Hematopoietic multipotent progenitor cell treated with erythropoietin and hydrocortisone succinate and interleukin-3 and kit ligand, for 6 days (in vitro differentiated cells): Measurements from ENCODE around the gene MYO15A.
A peak's percentile ranks its signal among the peaks of the same experiment; 100 is the strongest.

Source experiments
- DNase-seq: peaks from one replicate; pipeline ENCODE4 v3.0.0-alpha.2; 2015

Gene MYO15A

GRCh38 chr17:18108401-18109312, at the start of gene MYO15A:
Gene MYO15A (plus strand): TSS chr17:18108756. CDS start chr17:18118801, 10,045 bp downstream.
- no peak for DNase-seq

DNA sequence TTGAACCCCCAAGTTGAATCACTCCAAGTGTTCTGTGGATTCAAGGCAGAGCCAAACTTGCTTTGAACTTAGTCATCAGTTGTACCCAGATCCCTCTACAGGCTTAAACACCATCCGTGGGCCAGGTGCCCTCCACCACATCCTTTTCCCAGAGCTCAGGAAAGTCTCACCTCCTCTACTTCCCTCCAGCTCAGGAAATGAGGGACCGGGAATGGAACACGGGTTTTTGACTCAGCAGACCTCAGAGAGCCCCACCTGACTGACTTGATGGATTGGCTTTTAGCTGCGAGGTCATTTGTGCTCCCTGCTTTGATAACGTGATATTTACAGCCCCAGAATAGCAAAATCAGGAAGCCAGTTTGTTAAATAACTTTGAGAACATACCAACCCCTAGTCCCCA, 49.3 kb upstream of the MYO15A start:
- DNase-seq, result no peak

GRCh38 chr17:18064053-18064452, 44.5 kb upstream of the MYO15A start:
- DNase-seq, result no peak

DNA sequence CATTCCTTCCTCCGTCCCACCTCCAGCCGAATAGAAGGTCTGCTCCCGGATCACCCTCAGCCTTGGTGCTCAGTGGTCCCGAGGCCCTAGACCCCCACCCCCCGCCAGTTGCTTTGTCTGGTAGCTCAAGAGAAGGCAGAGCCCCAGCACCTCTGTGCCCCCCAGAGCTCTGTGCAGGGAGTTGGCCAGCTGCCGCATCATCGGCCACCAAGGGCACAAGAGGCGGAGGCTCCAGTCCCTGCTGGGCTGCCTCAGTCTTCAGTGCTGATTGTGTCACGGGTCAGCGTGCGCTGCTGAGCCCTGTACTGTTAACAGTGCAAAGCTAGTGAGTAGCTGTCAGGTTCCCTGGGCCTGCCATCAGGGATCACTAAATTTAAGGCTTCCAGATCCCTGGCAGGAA, 43.0 kb upstream of the MYO15A start:
- no peak for DNase-seq

DNA sequence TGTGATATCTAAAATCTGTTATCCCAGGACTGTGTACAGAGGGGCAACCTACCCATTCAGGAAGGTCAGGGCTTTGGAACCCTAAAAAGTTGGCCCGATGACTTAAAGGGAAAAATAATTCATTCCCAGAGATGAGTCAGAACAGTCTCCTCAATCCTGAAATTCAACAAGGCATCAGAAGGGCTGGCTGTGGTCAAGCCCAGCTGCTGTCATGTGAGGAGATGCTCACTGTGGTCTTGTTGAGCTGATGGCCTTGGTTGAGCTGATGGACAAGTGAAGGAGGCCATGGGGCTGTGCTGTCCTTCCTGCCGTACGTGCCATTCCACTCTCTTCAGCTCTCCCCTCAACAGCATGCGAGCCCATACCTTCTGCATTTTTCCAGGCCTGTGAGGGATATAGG, 41.7 kb upstream of the MYO15A start:
- no peak for DNase-seq

GRCh38 chr17:18069101-18069500, 39.5 kb upstream of the MYO15A start:
- DNase-seq, result no peak

DNA sequence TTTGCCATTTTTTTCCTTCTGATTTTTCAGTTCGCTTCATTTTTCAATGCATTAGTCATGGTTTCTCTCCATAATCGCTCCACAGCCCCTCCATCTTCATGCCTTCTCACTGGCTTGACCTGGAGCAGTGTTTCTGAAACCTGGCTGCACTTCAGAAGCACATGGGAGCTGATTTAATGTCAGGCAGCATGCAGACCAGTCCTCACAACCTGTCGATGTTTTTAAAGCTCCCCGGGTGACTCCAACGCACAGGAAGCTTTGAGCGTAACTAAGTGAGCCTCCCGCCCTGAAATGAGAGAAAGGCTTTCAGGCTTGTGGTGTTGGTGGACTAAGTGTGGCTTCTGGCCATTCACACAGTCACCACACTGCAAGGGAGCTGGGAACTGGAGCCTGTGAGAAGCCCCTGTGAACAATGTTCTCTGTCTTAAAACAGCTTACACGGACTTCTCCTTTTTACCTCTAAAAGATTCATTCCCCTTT, 37.7 kb upstream of the MYO15A start:
- peak; percentile 19 for DNase-seq

DNA sequence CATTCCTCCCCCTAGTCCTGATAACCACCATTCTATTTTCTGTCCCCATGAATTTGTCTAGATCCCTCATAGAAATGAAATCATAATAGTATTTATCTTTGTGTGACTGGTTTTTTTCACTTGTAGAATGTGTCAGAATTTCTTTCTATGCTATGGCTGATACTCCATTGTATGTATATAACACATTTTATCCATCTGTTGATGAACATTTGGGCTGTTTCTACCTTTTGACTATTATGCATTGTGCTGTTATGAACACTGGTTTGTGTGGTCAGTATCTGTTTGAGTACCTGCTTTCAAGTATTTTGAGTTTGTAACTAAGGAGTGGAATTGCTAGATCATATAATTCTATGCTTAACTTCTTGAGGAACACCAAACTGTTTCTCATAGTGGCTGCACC, 36.8 kb upstream of the MYO15A start:
- no peak for DNase-seq

- DNase-seq, result no peak
Measured at GRCh38 chr17:18074566-18075272, 33.8 kb upstream of the MYO15A start.

- no peak for DNase-seq
Measured at GRCh38 chr17:18076936-18077335, 31.6 kb upstream of the MYO15A start.

DNA sequence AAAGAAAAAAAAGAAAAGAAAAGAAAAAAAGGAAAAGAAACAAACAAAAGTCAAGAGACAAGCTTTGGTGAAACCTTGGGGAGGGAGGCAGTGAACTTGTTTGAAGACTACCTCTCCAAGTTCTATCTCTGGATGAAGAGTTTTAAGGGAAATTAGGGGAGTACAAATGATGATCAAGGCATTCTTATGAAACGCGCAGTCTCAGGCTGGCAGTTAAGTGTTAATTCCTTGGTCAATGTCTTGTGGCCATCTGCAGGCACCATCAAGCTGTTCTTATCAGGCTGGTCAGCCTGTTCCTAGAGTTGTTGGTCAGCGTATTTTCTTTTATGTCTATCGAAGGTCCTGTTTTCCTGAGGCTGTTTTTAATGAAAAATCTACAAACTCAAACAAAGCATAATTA, 29.0 kb upstream of the MYO15A start:
- no peak for DNase-seq

DNA sequence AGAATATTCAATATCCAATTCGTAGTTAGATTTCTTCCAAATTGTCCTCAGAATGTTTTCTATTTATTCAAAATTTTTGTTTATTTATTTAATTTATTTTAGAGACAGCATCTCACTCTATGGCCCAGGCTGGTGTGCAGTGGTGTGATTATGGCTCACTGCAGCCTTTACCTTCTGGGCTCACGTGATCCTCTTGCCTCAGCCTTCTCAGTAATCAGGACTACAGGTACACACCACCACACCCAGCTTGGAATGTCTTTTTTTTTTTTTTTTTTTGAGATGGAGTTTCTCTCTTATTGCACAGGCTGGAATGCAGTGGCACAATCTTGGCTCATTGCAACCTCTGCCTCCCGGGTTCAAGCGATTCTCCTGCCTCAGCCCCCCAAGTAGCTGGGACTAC, 24.3 kb upstream of the MYO15A start:
- DNase-seq, result no peak

DNA sequence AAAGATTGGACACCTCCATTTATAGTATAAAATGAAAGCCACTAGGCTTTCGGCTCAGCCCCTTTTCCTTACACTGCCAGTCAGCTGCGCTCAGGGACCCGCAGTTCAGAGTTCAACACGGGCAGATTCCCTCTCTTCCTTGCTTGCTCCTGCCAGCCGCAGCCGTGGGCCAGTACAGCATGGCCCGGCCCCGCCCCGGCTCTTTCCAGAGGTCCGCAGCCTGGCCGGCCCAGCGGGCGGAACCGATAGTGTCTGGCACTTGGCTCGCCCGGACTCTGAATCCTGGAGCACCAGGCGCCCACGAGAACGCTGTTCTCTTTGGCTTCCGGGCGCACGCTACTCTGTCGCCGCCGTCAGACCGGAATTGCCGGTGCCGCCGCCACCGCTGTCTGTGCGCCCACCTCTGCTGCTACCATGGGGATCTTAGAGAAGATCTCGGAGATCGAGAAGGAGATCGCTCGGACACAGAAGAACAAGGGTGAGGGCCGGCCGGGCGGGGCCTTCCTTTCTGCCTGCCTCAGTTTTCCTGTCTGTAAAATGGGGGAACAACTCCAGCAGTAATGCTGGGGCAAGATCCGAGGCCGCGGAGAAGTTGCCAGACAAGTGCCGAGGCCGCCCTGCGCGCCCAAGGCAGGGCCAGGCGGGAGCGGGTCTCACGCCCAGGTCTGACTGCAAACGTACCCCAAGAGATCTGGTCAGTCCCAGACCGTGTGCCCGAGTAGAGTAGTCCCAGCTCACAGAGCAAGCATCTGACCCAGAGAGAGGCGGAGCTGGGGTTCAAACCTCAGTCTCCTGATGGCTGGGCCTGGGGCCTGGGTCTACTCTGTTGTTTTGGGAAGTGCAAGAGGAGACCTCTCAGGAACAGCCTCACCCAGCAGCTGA, 20.7 kb upstream of the MYO15A start, which contains the start of gene DRG2:
DRG2 (plus strand) TSS at position 339 of the 882 bp plus-strand sequence; CDS start at position 415, 76 bp downstream.
- peak; percentile 95 for DNase-seq

DNA sequence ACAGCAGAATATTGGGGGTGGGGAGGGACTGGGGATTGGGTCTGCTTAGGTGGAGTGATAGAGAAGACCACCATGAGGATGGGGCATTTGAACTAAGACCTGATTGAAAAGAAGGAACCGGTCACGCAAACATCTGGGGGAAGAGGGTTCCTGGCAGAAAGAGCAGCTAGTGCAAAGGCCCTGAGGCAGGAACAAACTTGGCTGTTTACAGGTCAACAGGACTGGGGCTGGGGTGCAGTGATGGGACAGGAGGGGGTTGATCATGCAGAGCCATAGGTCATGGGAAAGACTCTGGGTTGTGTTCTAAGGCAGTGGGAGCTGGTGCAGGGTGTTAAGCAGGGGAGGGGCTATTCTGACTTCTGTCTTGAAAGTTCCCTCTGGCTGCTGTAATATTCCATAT, 18.9 kb upstream of the MYO15A start:
- DNase-seq, result no peak

DNA sequence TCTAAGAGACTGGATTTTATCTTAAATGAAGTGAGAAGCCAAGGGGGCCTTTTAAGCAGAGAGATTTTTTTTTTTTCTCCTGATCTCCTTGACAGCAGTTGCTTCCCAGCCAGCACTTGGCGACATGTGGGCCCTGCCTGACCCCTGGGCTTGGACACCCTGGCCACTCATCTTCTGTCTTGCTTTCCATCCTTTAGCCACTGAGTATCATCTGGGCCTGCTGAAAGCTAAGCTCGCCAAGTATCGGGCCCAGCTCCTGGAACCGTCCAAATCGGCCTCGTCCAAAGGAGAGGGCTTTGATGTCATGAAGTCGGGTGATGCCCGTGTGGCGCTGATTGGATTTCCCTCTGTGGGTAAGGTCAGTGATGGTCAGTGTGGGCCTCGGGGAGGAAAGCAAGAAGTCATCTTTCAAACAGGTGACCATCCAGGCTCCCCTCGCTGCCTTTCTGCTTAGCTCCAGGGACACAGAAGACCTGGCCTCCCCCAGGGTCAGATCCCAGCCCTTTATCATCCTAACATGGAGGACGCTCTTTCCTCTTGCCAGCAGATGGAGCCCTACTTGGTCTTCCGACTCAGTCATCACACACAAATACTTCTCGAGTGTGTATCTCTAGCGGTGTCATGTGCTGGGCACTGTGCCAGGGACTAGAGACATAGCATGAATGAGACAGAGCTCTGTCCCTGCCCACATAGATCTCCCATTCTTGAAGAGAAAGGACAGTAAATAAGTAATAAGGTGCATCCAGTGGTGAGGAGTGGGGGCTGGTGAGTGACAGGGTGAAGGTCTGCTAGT, 14.7 kb upstream of the MYO15A start:
- DNase-seq, result peak; percentile 95

GRCh38 chr17:18094409-18094807, 14.1 kb upstream of the MYO15A start:
- no peak for DNase-seq

DNA sequence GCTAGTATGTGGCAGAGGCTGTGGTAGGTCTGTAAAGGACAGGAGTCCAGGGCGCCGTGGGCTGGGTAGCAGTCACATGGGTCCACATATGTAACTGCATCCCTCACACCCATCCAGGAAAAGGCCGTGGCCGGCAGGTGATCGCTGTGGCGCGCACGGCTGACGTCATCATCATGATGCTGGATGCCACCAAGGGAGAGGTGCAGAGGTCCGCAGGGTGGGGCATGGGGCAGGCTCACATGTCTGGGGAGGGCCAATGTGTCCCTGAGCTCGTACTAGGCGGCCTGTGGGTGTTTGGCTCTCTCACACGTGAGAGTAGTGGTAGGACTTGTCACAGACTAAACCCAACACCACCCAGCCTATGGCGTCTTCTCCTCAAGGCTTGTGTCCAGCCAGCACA, 9.0 kb upstream of the MYO15A start:
- no peak for DNase-seq

- DNase-seq, result no peak
Measured at GRCh38 chr17:18100616-18101015, 7.9 kb upstream of the MYO15A start.

DNA sequence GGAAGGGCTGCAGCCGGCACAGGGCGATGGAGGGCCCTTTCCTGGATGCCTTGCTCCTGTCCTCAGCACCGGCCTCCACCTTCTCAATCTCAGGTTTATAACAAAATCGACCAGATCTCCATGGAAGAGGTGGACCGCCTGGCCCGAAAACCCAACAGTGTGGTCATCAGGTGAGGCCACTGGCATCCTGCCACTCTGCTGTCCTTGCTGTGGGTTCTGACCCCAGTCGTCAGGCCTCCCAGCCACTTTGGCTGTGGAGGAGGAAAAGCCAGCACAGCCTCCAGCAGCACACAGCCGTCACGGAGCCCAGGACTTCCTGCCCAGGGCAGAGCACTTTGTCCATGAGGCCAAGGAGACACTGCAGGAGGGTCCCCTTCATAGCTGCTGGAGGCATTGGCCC, 6.7 kb upstream of the MYO15A start:
- no peak for DNase-seq

GRCh38 chr17:18102640-18103039, 5.9 kb upstream of the MYO15A start:
- peak; percentile 45 for DNase-seq

DNA sequence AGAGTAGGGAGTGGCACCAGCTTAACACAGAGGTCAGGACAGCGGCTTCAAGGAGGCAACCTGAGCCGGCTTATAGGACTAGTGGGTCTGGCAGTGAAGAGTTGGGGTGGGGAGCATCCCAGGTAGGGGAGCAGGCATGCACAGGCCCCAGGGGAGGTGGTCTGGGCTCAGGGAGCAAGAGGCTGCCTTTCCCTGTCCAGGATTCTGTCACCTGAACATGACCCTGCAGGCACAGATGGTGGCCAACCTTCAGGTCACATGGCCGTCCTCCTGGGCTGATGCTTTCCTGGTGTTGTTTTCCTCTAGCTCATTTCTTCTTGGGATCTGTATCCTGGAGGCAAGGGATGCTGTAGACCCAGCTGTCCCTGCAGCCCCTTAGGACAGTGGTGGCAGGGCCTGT, 3.5 kb upstream of the MYO15A start:
- DNase-seq, result no peak

DNA sequence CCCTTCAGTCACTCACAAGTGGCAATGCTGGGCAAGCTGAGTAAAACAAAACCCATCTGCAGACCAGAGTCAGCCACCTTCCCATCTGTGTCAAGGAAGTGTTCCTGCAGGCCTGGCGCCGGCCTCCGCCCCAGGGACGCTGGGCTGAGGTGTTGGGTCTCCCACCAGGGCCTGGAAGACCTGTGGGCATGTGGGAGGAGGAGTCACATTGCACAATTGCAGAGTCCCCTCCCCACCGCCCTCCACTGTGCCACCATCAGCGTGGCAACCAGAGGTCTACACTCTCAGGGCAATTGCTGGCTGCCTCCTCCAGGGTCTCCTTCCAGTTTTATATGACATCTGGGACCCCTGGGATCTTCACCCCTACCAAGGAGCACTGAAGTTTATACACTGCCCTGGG, 3.0 kb upstream of the MYO15A start:
- DNase-seq, result no peak
